ENCODE measurements around the gene CCDC68. TPM values are rescaled to one million over a fixed set of nuclear protein-coding genes. Genes with fewer than 3 reads are reported as not detected.

CCDC68 gene
- total RNA-seq, 1 donor from 2014 or later, result 3.3 TPM

Other genes starting within 250 kb of the CCDC68 start
- gene RAB27B, start 131.0 kb downstream of the CCDC68 start, total RNA-seq, result 0.10 TPM